ENCODE results near the gene SERTM1.

Gene SERTM1

DNA sequence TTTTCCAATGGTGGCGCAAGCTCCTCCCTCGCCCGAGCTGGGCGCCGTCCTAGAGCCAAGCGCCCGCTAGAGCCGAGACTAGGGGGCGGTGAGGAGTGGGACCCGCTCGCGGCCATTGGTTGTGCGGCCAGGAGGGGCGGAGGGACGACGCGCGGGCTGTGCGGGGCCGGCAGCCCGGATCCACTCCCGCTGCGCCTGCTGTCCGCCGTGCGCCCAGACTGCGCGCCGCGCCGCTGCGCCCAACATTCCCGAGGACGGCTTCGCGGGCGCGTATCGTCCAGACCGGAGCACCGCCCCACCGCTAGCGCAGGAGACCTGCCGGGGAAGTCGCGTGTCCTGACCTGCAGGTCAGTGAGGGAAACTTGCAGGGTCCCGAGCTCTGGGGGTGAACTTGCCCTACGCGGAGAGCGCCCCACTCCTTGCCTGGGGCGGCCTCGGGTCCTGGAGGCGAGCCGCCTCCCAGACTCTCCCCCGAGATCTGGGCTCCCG, at the start of gene SERTM1:
SERTM1 (plus strand) TSS at position 183 of the 489 bp plus-strand sequence. CDS start 21,059 bp downstream, outside the sequence.
- DNase-seq (ENCODE audit: low read depth), result no peak

- DNase-seq (ENCODE audit: low read depth), result no peak
Measured at GRCh38 chr13:36628377-36629056, 45.3 kb upstream of the SERTM1 start.

DNA sequence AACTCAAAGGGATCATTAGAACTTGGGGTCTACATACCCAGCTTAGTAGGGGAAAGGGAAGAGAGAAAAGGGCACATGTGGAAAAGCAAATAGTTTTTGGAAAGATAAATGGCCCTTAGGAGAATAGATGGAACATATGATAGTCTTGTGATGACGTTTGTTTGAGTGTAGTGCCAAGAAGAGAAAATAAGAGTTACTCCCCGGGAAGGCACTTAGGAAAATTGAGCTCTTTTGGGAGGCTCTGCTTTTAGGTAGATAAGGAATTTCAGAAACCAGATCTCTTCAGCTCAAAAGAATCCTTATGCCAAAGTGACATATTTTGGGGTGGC, 44.8 kb upstream of the SERTM1 start:
- DNase-seq (ENCODE audit: low read depth), result no peak

- no peak for DNase-seq (ENCODE audit: low read depth)
Measured at GRCh38 chr13:36630181-36630803, 43.5 kb upstream of the SERTM1 start.

DNA sequence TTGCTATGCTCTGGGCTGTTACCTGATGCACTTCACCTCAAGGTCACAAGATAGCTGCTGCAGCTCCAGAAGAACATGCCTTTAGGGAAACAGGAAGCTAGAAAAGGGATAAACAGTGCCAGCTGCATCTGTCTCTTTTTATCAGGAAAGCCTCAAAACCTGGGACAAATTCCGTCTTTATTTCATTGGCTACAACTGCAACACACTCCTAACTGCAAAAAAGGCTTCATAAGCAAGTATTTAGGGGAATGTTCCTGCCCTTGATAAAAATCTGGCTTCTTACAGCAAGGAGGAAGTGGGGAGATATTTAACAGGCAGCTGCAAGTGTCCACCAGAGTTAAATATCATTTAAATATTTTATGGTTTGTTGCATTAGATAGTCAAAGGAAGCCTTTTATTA, 34.2 kb upstream of the SERTM1 start:
- no peak for DNase-seq (ENCODE audit: low read depth)

GRCh38 chr13:36650611-36651010, 23.2 kb upstream of the SERTM1 start:
- DNase-seq (ENCODE audit: low read depth), result no peak

DNA sequence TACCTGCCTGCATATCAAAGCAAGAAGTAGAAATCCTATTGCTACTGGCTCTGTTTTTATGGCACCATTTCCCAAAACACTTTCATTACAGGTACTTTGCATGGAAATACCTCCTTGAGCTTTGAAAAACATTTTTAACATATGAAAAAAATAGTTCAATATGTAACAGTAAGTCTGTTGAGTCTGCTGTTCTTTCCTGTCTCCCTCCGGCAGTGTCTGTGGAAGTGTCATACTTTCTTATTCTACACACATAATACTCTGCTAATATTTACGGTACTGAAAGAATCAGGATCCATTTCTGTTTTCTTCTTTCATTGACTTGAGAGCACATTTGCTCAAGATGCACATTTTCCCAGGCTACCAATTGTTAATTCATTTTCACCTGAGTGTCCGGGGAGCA, 8.2 kb upstream of the SERTM1 start:
- no peak for DNase-seq (ENCODE audit: low read depth)

DNA sequence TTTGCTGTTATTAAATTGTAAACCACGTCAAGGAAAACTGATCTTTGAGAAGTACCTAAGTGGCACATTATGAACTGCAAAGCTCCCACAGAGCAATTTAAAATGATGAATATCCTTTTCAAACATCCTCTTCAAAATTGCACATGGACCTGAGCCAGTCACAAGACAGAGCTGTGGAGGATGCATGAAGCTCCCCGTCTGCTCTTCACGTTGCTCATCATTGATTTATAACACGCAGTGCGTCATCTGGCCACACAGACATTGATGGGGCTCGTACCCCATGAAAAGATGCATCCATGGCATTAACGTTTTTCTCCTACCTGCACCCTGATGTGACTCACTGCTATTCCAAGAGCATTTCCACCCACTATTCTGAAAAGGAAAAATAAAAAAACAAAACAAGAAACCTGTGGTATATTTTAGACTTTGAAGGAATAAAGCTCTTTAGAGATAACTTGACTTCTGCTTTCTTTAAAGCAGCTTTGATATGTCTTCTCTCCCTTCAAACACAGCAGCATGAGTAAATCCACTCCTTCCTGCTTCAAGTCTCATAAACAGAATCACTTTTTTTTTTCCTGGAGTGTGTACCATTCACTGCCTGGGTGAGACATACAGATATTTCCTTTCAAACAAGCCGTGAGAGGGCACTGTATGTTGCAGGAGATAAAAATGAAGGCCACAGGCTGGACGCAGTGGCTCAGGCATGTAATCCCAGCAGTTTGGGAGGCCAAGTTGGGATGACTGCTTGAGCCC, 7.2 kb upstream of the SERTM1 start:
- no peak for DNase-seq (ENCODE audit: low read depth)

DNA sequence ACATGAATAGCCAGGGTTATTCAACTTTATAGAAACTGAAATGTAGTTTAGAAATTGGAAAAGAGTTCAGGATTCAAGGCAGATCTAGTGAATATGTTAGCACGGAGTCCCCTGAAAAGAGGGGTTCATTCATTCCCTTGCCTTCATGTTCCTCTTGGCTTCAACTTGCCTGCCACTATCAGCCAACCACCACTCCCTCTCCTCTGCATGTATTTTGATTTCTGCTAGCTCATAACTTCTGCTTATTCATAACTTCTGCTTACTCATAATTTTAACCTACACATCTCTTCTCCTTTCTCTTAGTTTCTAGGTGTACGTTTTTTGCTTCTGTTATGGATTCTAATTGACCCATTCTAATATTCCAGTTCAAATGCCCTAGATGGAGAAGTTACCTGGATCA, 5.5 kb upstream of the SERTM1 start:
- no peak for DNase-seq (ENCODE audit: low read depth)

GRCh38 chr13:36673352-36673751, 468 bp upstream of the SERTM1 start:
- DNase-seq (ENCODE audit: low read depth), result no peak

- DNase-seq (ENCODE audit: low read depth), result no peak
Measured at GRCh38 chr13:36674337-36675212, 755 bp downstream of the SERTM1 start.

DNA sequence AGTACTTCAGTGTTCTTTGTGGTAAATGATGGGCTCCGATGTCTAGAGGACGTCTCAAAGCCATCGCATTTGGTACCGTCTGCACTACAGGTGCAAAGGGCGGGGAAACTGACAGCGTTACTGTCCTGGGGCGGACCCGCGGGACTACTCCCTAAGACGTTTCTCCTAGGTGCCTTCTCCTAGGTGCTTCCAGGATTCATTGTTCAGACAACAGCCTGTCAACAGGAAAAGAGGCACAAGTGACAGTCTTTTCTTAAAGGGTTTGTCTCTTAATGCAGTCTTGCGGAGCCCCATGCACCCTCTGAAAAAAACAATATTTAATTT, 1.4 kb downstream of the SERTM1 start:
- DNase-seq (ENCODE audit: low read depth), result no peak

DNA sequence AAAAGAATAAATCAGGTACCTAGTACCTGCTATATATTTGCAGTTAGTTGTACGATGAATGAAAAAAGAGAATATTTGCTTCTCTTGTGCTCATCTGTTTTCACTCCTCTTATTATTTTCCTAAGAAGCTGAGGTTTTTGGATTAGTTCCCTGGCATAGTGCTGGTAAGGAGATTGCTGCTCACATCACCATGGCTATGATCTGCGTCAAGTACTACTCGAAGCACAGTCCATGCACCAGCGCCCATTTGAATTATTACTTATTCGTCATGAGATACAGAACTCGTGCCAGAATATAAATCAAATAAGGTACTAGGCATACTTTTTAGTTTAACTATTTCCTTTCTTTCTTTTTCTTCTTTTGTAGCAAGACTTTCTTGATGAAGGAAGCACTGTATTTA, 7.1 kb downstream of the SERTM1 start:
- no peak for DNase-seq (ENCODE audit: low read depth)

- DNase-seq (ENCODE audit: low read depth), result no peak
Measured at GRCh38 chr13:36681894-36682624, 8.2 kb downstream of the SERTM1 start.

GRCh38 chr13:36683701-36684100, 9.9 kb downstream of the SERTM1 start:
- DNase-seq (ENCODE audit: low read depth), result no peak

DNA sequence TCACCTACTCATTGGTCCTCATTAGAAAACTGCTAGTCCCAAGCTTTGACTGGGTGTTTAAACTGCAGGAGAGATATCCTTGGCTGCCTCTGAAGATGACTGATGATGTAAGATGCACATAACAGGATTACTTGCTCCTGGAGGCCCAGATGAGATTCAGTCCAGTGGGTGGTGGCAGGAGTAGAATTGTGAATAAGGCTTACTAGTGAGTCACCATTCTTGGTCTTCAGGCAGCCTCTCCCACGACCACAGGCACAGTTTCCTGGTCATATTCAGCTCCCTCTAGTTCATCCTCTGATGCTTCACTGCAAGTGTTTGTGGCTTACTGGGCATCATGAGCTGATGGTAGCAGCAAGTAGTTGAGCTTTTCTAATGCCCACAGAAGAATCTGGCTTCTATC, 12.1 kb downstream of the SERTM1 start:
- no peak for DNase-seq (ENCODE audit: low read depth)

DNA sequence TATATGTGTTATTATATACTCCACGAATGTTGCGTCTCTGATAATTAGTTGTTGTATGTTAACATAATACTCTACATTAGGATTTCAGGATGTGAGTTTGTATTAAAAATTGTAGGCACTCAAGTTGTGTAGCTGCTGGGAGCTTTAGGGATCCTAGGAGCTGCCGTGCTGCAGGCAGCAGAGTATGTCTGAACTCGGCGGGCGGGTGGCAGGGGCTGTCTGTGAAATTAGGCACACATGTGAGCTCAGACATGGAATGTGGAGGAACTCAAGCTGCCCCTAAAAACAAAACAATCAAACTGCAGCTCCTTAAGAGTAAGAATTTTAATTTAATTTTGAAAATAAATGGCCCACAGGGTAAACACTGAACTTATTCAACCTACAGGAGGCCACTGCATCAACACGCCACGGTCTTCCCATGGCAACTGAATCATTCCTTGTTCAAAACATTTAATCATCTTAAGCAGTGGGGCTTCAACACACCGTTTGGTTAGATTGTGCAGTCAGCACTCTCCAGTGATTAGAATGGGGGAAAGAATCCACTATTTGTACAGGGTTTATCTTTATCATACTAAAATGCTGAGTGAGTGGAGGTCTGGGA, 22.7 kb downstream of the SERTM1 start:
- no peak for DNase-seq (ENCODE audit: low read depth)

GRCh38 chr13:36700170-36700569, 26.4 kb downstream of the SERTM1 start:
- DNase-seq (ENCODE audit: low read depth), result no peak

DNA sequence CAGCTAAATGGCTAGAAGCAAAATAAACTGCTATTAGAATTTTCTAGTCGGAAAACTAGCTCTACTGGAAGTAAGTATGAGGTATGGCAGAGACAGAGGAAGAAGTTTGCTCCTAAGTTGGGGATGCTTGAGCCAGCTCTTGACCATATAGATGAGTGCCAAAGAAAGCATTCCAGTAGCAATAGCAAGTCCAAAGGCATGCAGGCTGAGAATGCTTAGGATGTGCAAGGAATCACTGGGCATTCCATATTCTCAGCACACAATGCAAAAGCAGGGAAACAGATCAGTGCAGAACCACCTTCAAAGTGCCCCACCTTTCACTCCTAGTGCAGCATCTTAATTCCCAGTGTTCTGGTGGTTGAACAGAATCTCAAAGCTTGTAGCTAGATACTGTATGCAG, 32.9 kb downstream of the SERTM1 start:
- no peak for DNase-seq (ENCODE audit: low read depth)

DNA sequence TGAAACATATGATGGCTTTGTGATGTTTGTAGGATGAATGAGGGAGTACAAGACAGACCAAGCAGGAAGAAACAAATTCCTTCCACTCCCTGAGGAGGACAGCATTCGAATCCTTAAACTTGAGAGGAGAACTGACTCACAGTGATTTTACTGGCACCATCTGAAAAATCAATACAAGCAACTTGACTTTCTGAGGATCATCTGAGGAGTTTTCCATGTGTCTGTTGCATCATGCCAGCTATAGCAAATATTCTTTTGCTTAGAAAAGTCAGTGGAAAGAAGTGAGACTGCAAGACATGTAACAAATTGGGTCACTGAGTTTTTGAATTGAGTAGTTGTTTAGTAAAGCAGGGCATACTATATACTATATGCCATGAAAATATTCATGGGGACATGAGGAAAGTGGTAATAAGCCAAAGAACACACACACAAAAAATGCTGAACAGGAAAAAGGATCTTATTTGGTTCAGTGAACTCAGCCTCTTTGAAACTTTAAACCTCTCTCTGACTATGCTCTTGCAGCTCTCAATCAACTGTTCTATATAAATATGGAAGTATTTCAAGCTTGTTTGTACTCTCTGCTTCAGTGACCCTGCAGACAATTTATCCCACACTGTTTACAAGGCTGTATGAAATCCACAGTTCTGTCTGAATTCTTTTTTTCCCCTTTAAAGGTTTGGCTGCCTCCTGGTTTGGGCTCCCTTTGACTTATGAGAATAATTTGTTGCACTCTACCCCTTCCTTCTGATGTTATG, 35.5 kb downstream of the SERTM1 start:
- DNase-seq (ENCODE audit: low read depth), result no peak

DNA sequence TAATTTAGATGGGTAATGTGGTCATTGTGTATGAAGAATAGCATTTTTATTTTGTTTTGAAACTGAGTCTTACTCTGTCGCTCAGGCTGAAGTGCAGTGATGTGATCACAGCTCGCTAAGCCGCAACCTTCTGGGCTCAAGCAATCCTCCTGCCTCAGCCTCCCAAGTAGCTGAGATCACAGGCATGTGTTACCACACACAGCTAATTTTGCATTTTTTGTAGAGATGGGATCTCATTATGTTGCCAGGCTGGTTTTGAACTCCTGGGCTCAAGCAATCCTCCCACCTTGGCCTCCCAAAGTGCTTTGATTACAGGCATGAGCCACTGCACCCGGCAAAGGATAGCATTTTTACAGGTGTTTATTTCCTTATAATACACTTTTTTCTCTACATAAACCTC, 36.6 kb downstream of the SERTM1 start:
- DNase-seq (ENCODE audit: low read depth), result no peak
